Progenitor cell of endocrine pancreas (in vitro differentiated cells): ENCODE data around the gene KLF15. TPM values are rescaled to one million over a fixed set of nuclear protein-coding genes. Genes with fewer than 3 reads are reported as not detected.

ENCODE experiments used
- DNase-seq: peaks from one replicate; pipeline ENCODE4 v3.0.0; 2021; ENCODE audit warnings: low spot score; ENCODE audit not compliant: unreplicated experiment
- H3K27ac Mint-ChIP-seq: 2 replicates; pipeline ENCODE4 v1.8.0; 2021; ENCODE audit warnings: mild to moderate bottlenecking, moderate library complexity, mixed read lengths
- H3K27me3 Mint-ChIP-seq: 2 replicates; pipeline ENCODE4 v1.8.0; 2021; ENCODE audit warnings: mixed read lengths
- H3K36me3 Mint-ChIP-seq: 2 replicates; pipeline ENCODE4 v1.8.0; 2022; ENCODE audit warnings: mixed read lengths; ENCODE audit not compliant: insufficient read depth
- H3K4me1 Mint-ChIP-seq: 2 replicates; pipeline ENCODE4 v1.8.0; 2021; ENCODE audit warnings: low read depth, mixed read lengths
- H3K4me3 Mint-ChIP-seq: 2 replicates; pipeline ENCODE4 v1.8.0; 2021; ENCODE audit warnings: low read depth, mild to moderate bottlenecking, moderate library complexity, mixed read lengths
- H3K9me3 Mint-ChIP-seq: 2 replicates; pipeline ENCODE4 v1.8.0; 2021; ENCODE audit warnings: low read depth, mixed read lengths
- total RNA-seq: library from RNA; stranded (reverse); gene quantifications from 2 replicates; pipeline ENCODE4 v1.2.1, GENCODE V29; 2021
- TF ChIP-seq, protein P1 (sequence below): fragments of 200-600 bp; sonication (generic); IDR thresholded peaks from one replicate; pipeline ENCODE4 v1.5.0; 2021; ENCODE audit warnings: antibody characterized with exemption, mild to moderate bottlenecking; ENCODE audit not compliant: unreplicated experiment

Gene KLF15
- total RNA-seq, 1 donor from 2014 or later = 17.7 TPM

DNA sequence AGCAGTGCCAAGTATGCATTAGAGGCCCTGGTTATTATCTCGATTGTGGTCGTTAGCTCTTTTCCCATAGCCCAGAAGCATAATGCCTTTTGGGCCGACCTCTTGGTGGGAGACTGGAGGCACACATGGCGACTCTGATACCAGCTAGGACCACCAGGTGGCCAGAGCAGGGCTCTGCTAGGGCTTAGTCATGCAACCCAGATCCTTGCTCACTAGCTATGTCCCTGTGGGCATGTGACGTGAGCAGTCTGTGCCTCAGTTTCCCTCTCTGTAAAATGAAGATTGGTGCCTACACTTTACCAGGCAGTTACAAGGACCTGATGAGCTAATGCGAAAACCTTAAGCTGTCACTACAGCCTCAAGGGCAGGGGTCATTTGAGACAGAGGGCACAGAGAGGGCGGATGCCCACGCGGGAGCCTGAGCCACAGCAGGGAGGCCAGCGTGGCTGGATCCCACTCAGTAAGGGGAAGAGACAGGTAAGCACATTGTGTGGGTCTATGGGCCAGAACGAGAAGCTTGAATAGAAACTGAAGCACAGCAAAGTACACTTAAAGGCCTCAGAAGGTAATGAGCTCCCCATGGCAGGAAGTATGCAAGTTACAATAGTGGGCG is 8.8 kb downstream of the KLF15 start:
- no peaks in the 10 kb centered on the region for H3K27me3 Mint-ChIP-seq
- no peak overlapping the region for H3K4me3 Mint-ChIP-seq
- no peak overlapping the region for H3K27ac Mint-ChIP-seq
- no peaks in the 10 kb centered on the region for H3K4me1 Mint-ChIP-seq
- H3K36me3 Mint-ChIP-seq = peaks cover 2% of the 10 kb centered on the region
- no peaks in the 10 kb centered on the region for H3K9me3 Mint-ChIP-seq
- TF ChIP-seq, protein P1, sequence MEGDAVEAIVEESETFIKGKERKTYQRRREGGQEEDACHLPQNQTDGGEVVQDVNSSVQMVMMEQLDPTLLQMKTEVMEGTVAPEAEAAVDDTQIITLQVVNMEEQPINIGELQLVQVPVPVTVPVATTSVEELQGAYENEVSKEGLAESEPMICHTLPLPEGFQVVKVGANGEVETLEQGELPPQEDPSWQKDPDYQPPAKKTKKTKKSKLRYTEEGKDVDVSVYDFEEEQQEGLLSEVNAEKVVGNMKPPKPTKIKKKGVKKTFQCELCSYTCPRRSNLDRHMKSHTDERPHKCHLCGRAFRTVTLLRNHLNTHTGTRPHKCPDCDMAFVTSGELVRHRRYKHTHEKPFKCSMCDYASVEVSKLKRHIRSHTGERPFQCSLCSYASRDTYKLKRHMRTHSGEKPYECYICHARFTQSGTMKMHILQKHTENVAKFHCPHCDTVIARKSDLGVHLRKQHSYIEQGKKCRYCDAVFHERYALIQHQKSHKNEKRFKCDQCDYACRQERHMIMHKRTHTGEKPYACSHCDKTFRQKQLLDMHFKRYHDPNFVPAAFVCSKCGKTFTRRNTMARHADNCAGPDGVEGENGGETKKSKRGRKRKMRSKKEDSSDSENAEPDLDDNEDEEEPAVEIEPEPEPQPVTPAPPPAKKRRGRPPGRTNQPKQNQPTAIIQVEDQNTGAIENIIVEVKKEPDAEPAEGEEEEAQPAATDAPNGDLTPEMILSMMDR = peak; percentile 40
- DNase-seq = peak; percentile 8

DNA sequence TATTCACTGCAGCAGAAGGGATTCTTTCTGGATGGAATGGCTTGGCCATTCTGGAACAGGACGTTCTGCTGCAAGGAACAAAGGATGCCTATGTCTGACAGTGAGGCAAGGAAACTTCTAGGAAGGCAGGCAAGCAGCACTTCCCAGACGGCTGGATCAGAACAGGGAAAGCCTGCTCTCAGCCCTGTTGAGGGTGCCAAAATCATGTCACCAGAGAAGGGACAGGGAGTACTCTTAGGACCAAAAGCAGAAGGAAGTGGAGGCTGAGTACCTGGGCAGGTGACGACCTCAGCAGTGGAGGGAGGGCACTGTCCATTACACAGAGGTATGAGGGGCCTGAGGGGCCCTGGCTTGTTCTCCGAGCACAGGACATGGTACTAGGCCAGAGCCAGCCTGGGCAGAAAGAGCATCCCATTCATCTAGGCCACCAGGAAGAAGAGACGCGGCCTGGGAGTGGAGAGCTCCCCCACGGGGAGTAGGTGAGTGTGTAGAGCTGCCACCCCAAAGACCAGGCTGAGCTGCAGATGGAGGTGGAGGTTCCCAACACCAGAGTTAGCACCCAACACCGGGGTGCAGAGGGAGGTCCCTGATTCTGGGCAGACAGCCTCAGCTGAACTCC is 9.6 kb downstream of the KLF15 start:
- H3K27ac Mint-ChIP-seq = no peak overlapping the region
- TF ChIP-seq, protein P1 = no peak
- H3K36me3 Mint-ChIP-seq = peaks cover 2% of the 10 kb centered on the region
- H3K4me3 Mint-ChIP-seq = no peak overlapping the region
- H3K27me3 Mint-ChIP-seq = no peaks in the 10 kb centered on the region
- H3K4me1 Mint-ChIP-seq = no peaks in the 10 kb centered on the region
- DNase-seq = no peak
- H3K9me3 Mint-ChIP-seq = no peaks in the 10 kb centered on the region

DNA sequence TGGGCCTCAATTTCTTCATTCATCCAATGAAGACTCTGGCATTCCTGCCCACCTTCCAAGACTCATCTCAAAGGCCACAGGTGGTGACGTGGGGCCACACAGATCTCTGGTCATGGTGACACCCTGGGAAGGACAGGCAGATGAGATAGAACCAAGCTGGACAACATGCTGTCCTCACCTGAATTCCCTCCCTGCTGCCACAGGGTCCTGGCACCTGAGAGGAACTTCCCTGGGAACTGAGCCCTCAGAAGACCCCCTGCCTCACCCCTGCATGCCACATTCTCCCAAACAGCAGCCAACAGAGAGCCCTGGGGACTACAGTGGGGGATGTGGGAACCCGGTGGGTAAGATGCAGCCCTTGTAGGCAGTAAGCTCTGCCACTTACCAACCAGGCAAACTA is 10.7 kb downstream of the KLF15 start:
- TF ChIP-seq, protein P1 = no peak
- H3K36me3 Mint-ChIP-seq = peaks cover 2% of the 10 kb centered on the region
- H3K27me3 Mint-ChIP-seq = no peaks in the 10 kb centered on the region
- H3K4me1 Mint-ChIP-seq = peaks cover 4% of the 10 kb centered on the region
- H3K9me3 Mint-ChIP-seq = no peaks in the 10 kb centered on the region
- no peak overlapping the region for H3K4me3 Mint-ChIP-seq
- DNase-seq = no peak
- no peak overlapping the region for H3K27ac Mint-ChIP-seq

DNA sequence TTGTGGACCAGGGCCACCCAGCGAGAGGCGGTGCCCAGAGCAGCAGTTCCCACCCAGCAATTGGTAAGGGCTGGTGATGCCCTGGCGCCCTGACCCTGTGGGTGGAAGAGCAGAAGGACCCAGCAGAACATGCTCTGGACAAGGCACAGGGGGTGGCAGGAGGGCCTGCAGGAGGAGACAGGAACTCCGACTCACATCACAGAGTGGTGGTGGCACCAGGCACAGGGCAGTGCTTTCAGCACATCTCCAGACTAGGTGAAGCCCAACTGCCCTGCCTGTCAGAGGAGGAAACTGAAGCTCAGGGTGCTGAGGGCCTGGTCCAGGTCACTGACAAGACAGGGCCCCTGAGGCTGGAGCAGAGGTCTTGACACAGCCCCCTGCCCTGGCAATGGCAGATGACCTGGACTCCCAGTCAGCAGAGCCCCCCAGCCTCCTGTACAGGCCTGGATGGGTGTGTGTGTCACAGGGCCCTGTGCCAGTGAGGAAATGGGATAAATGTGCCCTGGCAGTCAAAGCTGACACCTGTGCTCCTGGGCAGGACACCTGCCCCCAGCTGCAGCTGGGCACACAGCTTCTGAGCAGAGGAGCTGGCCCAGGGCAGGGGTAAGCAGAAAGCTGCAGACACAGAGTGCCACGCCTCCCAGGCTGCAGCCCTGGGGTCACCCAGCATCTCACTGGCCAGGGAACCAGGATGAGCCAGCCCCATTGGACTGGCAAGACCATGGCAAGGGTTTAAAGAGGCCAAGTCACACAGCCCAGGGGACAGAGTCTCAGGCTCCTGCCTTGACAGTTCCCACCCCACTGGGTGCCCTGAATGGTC is 11.4 kb downstream of the KLF15 start:
- Mint-ChIP-seq H3K27ac (no peak overlapping the region), H3K36me3 (peaks cover 2% of the 10 kb centered on the region), H3K27me3 (no peaks in the 10 kb centered on the region), H3K4me1 (peaks cover 10% of the 10 kb centered on the region), H3K9me3 (no peaks in the 10 kb centered on the region), H3K4me3 (no peak overlapping the region)
- DNase-seq = peak; percentile 7
- TF ChIP-seq, protein P1 = no peak

DNA sequence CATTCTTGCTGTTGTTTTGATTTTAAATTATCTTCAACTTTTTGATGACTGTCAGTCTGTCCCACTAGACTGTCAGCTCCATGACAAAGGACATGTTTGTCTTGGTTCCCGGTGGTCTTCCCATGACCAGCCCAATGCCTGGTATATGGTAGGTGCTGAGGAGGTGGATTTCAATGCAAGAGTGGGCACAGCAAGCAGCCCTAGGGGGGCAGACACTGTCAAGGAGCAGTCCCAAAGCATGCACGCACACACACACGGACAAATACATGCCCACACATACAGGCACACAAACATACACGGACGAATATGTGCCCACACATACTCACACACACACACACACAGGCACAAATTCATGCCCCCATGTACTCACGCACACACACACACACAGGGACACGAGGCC is 12.0 kb downstream of the KLF15 start:
- DNase-seq = no peak
- Mint-ChIP-seq H3K27me3 (no peaks in the 10 kb centered on the region), H3K36me3 (no peaks in the 10 kb centered on the region), H3K4me3 (no peak overlapping the region), H3K27ac (no peak overlapping the region), H3K4me1 (peaks cover 10% of the 10 kb centered on the region), H3K9me3 (no peaks in the 10 kb centered on the region)
- TF ChIP-seq, protein P1 = no peak
